Epithelial cell of umbilical artery (primary cell): Measurements from ENCODE around the gene CNPY2. TPM values are rescaled to one million over a fixed set of nuclear protein-coding genes. Genes with fewer than 3 reads are reported as not detected.

Experiments used
- total RNA-seq: library from RNA; depleted of rRNA; stranded (reverse); fragments of >200 nt; gene quantifications from 2 replicates; pipeline ENCODE4 v1.2.3, GENCODE V29; 2014

The CNPY2 gene
- total RNA-seq = 143 and 145 TPM in 2 replicates

GRCh38 chr12:56315622-56316473, at the start of gene CNPY2:
Gene CNPY2 (minus strand): TSS chr12:56315988. CDS start chr12:56315217, 771 bp downstream.

DNA sequence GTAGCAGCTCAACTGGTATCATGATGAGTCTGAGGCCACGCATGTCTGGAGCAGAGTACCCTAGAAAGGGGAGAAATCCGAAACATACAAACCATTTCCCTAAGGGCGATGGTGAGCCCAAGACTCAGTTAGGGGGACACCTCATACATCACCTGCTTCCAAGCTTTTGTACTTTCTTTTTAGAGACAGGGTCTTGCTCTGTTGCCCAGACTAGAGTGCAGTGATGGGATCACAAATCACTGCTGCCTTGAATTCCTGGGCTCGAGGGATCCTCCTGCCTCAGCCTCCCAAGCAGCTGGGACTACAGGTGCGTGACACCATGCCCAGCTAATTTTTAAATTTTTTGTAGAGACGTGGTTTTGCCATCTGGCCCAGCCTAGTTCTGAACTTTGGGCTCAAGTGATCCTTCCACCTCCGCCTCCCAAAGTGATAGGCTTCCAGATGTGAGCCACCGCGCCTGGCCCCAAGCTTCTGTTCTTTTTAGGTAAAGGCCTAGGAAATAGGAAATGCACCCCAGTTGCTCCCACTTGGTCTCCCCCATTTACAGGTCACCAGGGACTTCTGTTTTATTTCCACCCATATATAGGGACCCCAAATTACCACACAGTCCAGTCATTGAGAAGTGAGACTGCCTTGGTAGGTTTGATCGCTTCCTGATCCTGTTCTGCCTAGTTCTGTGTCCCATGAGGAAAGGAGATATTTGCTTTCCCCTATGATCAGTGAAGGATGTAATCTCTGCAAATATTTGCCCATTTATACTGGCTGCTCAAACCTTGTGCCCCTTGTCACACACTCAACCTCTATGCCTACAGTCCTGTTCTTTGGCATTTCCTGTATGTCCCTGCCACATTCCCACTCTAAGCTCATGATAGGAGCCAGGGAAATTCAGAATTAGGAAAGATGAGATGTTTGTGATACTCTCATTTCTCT, 46.6 kb upstream of the CNPY2 start, which contains the start of gene APOF:
APOF (minus strand) TSS at position 728 of the 930 bp plus-strand sequence; CDS start at position 616, 112 bp downstream.

GRCh38 chr12:56359851-56360767, 44.3 kb upstream of the CNPY2 start, which contains the start of gene STAT2:
Gene STAT2 (minus strand): TSS chr12:56360107. CDS start chr12:56356571, 3,536 bp downstream.

DNA sequence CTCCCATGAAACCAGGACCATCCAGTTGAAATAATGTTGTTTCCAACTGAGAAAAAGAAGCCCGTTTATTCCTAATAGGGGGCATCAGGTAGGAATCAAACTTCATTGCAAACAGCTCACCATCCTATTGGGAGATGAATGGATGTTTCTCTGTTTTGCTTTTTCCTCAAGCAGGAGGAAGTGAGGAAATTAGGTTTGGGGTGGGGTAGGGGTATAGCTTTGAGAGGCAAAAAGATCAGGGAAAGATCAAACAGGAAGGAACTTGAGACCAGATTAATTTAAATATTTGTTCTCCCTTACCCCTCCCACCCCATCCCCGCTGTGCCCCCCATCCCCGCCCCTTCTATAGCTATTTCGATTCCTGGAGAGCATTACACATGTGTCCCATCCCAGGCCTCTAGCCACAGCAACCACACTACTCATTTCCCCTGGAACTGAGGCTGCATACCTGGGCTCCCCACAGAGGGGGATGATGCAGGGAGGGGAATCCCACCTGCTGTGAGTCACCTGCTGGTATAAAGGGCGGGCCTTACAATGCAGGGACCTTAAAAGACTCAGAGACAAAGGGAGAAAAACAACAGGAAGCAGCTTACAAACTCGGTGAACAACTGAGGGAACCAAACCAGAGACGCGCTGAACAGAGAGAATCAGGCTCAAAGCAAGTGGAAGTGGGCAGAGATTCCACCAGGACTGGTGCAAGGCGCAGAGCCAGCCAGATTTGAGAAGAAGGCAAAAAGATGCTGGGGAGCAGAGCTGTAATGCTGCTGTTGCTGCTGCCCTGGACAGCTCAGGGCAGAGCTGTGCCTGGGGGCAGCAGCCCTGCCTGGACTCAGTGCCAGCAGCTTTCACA, 22.7 kb upstream of the CNPY2 start, which contains the start of gene IL23A:
IL23A (plus strand) TSS at position 577 of the 850 bp plus-strand sequence; CDS start at position 738, 161 bp downstream.

GRCh38 chr12:56333679-56334489, 18.1 kb upstream of the CNPY2 start, which contains the start of gene PAN2:
Gene PAN2 (minus strand): TSS chr12:56334000. CDS start chr12:56333094, 906 bp downstream.

GRCh38 chr12:56299853-56300643, 15.7 kb downstream of the CNPY2 start, which contains the start of gene CS:
Gene CS (minus strand): TSS chr12:56300330. CDS start chr12:56300201, 129 bp downstream.

GRCh38 chr12:56266693-56267442, 48.9 kb downstream of the CNPY2 start, which contains the start of gene COQ10A:
Gene COQ10A (plus strand): TSS chr12:56266942. CDS start chr12:56267119, 177 bp downstream.

Other genes with a start within 250 kb of the CNPY2 start
- not detected in 2 replicates for gene ERBB3, start 235.8 kb downstream of the CNPY2 start, total RNA-seq
- 220 and 288 TPM in 2 replicates for gene PA2G4, start 211.4 kb downstream of the CNPY2 start, total RNA-seq
- gene RPL41, start 199.4 kb downstream of the CNPY2 start, total RNA-seq = 1,044 and 2,932 TPM in 2 replicates
- gene ZC3H10, start 197.7 kb downstream of the CNPY2 start, total RNA-seq = 4.5 and 6.5 TPM in 2 replicates
- gene ESYT1, start 187.7 kb downstream of the CNPY2 start, total RNA-seq = 219 and 238 TPM in 2 replicates
- gene MYL6B, start 163.4 kb downstream of the CNPY2 start, total RNA-seq = 67.9 and 81.5 TPM in 2 replicates
- 3,195 and 3,406 TPM in 2 replicates for gene MYL6, start 157.6 kb downstream of the CNPY2 start, total RNA-seq
- 39.0 and 45.4 TPM in 2 replicates for gene SMARCC2, start 126.5 kb downstream of the CNPY2 start, total RNA-seq
- gene RNF41, start 94.1 kb downstream of the CNPY2 start, total RNA-seq = 121 and 157 TPM in 2 replicates
- gene NABP2, start 91.6 kb downstream of the CNPY2 start, total RNA-seq = 28.3 and 31.5 TPM in 2 replicates
- gene SLC39A5, start 85.9 kb downstream of the CNPY2 start, total RNA-seq = not detected in 2 replicates
- gene ANKRD52, start 57.6 kb downstream of the CNPY2 start, total RNA-seq = 9.3 and 13.0 TPM in 2 replicates
- 9.1 and 13.2 TPM in 2 replicates for gene COQ10A, start 49.0 kb downstream of the CNPY2 start, total RNA-seq
- gene CS, start 15.7 kb downstream of the CNPY2 start, total RNA-seq = 122 and 135 TPM in 2 replicates
- 4.9 and 14.9 TPM in 2 replicates for gene PAN2, start 18.0 kb upstream of the CNPY2 start, total RNA-seq
- gene IL23A, start 22.9 kb upstream of the CNPY2 start, total RNA-seq = 0.32 TPM in 1 of 2 replicates, not detected in the other
- gene STAT2, start 44.1 kb upstream of the CNPY2 start, total RNA-seq = 83.2 and 175 TPM in 2 replicates
- not detected in 2 replicates for gene APOF, start 46.9 kb upstream of the CNPY2 start, total RNA-seq
- gene TIMELESS, start 133.4 kb upstream of the CNPY2 start, total RNA-seq = 10.7 and 17.3 TPM in 2 replicates
- gene MIP, start 138.7 kb upstream of the CNPY2 start, total RNA-seq = not detected in 2 replicates
- gene SPRYD4, start 152.6 kb upstream of the CNPY2 start, total RNA-seq = 1.3 and 2.1 TPM in 2 replicates
- gene GLS2, start 172.2 kb upstream of the CNPY2 start, total RNA-seq = not detected in 2 replicates
- gene RBMS2, start 205.8 kb upstream of the CNPY2 start, total RNA-seq = 11.7 and 20.7 TPM in 2 replicates